GM19023 (cell line): ENCODE measurements around the gene CDH23.

ENCODE experiments used
- ATAC-seq: cut with Tn5 transposase; IDR thresholded peaks from one replicate; pipeline ENCODE4 v1.9.1; 2021; ENCODE audit warnings: mild to moderate bottlenecking, moderate library complexity; ENCODE audit not compliant: unreplicated experiment

CDH23 gene

DNA sequence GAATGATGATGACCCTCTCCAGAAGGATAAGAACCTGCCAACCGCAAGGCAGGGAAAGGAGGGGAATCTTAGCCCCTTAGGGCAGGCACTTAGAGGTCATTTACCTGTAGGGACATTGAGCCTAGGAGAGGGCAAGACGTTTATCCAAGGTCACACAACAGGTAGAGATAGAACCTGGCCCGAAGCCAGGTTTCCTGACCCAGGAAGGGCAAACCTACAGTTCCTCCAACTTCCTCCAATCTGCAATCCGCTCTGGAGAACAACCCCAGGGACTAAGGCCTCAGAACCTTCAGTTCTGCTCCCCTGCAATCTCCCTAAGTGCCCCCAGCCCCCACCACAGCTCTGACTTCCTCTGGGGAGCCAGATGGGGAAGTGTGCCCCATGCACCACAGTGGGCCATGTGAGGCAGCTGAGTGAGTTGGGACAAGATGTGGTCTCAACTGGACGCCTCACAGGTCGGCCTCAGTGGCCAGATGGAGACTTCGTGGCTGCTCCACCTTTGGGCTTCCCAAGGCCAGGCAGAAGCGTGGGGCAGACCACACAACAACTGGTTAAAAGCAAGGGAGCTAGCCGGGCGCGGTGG, 455.7 kb downstream of the CDH23 start:
- ATAC-seq = no peak

DNA sequence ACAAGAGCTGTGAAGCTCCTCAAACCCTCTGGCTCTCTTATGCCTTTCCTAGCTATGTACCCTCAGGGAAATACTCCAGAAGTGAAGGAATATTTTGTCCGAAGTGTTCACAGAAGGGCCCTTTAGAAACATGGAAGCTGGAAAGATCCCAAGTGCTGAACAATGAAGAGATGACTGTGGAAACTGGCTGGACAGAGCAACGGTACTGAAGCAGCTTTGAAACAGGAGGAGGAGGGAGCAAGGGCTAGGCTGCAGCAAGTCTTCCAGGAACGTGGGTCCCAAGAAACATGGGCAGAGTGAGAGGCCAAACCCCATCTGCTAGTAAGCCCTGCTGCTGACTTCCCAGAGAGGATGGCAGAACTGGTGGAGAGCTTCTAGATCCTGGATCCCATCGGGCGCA, 457.3 kb downstream of the CDH23 start:
- no peak for ATAC-seq

DNA sequence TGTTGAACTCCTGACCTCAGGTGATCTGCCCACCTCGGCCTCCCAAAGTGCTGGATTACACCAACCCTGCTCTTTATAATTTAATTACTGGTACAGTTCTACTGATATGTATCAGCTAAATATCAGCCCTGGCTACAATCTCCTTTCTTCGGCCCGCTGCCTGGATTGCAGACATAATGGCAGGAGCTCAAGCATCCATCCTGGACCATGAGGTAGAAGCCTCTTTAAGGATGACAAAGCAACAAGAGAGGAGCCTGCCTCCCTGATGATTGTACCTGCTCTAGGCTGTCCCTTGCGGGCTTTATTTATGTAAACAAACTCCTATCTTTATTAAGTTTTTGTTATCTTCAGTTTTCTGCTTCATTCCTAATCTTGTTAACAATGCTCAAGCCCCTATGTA, 459.9 kb downstream of the CDH23 start:
- ATAC-seq = no peak

DNA sequence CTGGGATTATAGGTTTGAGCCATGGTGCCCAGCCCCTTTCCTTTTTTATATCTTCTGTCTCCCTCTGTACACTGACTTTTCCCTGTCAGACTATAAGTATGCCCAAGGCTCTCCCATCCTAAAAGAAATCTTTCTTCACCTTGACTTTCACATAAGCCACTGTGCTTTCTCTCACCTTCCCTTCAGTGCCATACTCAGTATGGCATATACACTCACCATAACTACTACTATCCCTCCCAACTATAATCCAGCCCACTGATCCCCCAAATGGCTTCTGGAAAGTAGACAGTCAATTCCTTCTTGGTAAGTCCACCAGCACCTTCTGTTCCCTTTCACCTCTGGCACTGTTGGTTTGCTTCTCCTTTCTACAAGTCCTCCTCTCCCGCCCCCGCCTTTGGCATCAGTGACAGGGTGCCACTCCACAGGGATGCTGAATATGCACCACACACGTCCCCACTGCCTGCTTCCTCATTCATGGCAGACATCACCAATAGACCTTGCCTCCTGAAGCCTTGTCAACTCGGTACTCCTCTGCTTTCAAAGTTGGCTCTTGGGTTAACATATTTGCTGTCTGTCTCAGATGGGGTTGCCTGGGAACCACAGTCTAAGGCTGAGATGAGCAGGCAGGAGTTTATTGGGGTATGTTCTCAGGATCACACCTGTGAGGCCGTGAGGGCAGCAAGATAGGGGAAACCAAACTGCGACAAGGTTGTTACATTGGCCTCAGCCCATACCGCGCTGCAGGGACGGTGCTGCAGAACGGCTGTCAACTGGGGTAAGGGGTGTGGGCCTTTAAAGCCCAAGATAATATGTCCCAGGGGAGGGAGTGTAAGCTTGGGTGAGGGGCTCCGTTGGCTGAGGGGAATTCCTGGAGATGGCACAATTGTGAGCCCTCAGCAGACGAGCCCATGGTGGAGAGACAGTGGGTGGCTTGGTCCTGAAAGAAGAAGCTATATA, 461.5 kb downstream of the CDH23 start:
- no peak for ATAC-seq

DNA sequence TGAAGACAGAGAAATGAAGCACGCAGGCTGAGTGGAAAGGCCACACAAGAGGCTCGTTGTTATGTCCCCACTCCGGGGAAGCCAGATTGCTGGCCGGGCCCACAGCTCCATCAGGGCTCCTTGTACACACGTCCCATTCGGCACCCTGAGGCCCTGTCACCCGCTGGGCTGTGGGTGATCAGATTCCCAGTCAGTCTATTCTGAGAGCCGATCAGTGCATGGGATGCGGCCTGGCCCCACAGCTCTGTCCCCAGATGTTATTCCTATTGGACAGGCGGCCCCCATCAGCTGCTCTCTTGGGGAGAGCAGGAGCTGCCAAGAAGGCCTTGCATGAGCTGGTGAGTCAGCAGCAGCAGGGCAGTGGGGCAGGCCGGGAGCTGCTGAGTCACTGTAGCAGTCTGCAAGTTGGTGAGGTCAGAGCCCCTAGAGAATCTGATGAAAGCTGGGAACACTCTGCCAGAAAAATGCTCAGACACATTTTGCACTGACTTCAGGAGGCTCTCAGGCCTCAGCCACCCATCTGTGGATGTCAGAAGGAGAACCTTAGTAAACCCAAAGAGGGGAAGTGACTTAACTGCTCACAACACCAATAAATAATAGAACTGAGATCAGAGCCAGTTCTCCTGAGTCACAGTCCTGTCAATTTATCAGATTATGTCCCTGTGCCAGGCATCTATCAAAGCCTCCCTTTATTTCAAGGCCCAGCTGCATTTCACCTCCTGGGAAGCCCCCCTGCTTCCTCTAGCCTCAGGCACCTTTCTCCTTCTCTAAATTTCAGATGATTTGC, 463.7 kb downstream of the CDH23 start:
- peak; percentile 57 for ATAC-seq

DNA sequence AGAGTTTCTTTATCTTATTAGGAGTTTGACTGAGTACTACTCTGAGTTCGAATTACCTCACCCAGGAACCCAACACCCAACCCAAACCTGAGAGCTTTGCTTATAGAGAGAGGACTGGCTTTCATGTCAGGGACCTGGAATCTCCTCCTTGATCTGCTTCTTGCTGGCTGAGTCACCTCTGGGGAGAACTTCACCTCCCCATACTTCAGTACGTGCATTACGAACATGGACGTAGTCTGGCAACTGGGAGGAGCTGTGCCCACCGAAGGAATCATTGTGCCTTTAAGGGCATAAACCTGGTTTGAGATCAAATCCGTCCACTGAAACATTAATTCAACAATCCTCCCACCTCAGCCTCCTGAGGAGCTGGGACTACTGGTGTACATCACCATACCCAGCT, 466.5 kb downstream of the CDH23 start:
- ATAC-seq = no peak

DNA sequence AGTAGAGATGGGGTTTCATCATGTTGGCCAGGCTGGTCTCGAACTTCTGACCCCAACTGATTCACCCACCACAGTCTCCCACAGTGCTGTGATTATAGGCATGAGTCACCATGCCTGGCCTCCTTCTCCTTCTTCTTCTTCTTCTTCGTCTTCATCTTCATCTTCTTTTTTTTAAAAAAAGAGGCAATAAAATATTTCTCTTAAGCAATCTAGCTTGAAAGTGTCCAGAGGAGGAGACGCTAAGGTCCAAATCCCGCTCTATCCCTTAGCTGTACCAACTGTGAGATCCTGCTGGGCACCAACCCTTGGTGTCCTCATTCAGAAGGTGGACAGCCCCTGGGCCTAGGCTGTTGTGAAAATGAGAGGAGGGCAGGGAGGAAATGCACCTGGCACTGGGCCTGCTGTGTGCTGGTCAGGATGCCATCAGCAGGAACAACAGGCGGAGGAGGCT, 468.2 kb downstream of the CDH23 start:
- no peak for ATAC-seq
